Measurements from ENCODE around the gene DMD.
A peak's percentile ranks its signal among the peaks of the same experiment; 100 is the strongest.

The DMD gene

GRCh38 chrX:31181377-31182000 lies 2029.9 kb downstream of the DMD start:
- DNase-seq (ENCODE audit: low spot score) = no peak

GRCh38 chrX:31179203-31179602 lies 2032.1 kb downstream of the DMD start:
- DNase-seq (ENCODE audit: low spot score) = no peak

- no peak for DNase-seq (ENCODE audit: low spot score)
Measured at GRCh38 chrX:31178769-31179125, 2032.6 kb downstream of the DMD start.

- DNase-seq (ENCODE audit: low spot score) = no peak
Measured at GRCh38 chrX:31178064-31178768, 2033.1 kb downstream of the DMD start.

- DNase-seq (ENCODE audit: low spot score) = no peak
Measured at GRCh38 chrX:31170792-31171191, 2040.6 kb downstream of the DMD start.

- no peak for DNase-seq (ENCODE audit: low spot score)
Measured at GRCh38 chrX:31168551-31168950, 2042.8 kb downstream of the DMD start.

GRCh38 chrX:31166832-31167231 lies 2044.5 kb downstream of the DMD start:
- DNase-seq (ENCODE audit: low spot score) = no peak

- DNase-seq (ENCODE audit: low spot score) = no peak
Measured at GRCh38 chrX:31166416-31166815, 2044.9 kb downstream of the DMD start.

GRCh38 chrX:31165241-31166035 lies 2045.9 kb downstream of the DMD start:
- no peak for DNase-seq (ENCODE audit: low spot score)

- no peak for DNase-seq (ENCODE audit: low spot score)
Measured at GRCh38 chrX:31154946-31155345, 2056.4 kb downstream of the DMD start.

- no peak for DNase-seq (ENCODE audit: low spot score)
Measured at GRCh38 chrX:31153475-31154047, 2057.8 kb downstream of the DMD start.

- DNase-seq (ENCODE audit: low spot score) = no peak
Measured at GRCh38 chrX:31147175-31147574, 2064.2 kb downstream of the DMD start.

- DNase-seq (ENCODE audit: low spot score) = peak; percentile 0
Measured at GRCh38 chrX:31139961-31140360, 2071.4 kb downstream of the DMD start.

GRCh38 chrX:31138124-31138523 lies 2073.2 kb downstream of the DMD start:
- DNase-seq (ENCODE audit: low spot score) = no peak

- no peak for DNase-seq (ENCODE audit: low spot score)
Measured at GRCh38 chrX:31136144-31136611, 2075.2 kb downstream of the DMD start.

GRCh38 chrX:31132821-31133241 lies 2078.5 kb downstream of the DMD start:
- DNase-seq (ENCODE audit: low spot score) = no peak

GRCh38 chrX:31130457-31131220 lies 2080.7 kb downstream of the DMD start:
- DNase-seq (ENCODE audit: low spot score) = no peak

GRCh38 chrX:31128855-31129254 lies 2082.5 kb downstream of the DMD start:
- DNase-seq (ENCODE audit: low spot score) = no peak

GRCh38 chrX:31127716-31128115 lies 2083.6 kb downstream of the DMD start:
- no peak for DNase-seq (ENCODE audit: low spot score)

- peak; percentile 0 for DNase-seq (ENCODE audit: low spot score)
Measured at GRCh38 chrX:31126205-31126604, 2085.1 kb downstream of the DMD start.

- DNase-seq (ENCODE audit: low spot score) = no peak
Measured at GRCh38 chrX:31124536-31124935, 2086.8 kb downstream of the DMD start.

GRCh38 chrX:31123335-31123734 lies 2088.0 kb downstream of the DMD start:
- DNase-seq (ENCODE audit: low spot score) = no peak
